Prostate gland (tissue), 2 donors: ENCODE results near the gene TOM1. TPM values are rescaled to one million over a fixed set of nuclear protein-coding genes. Genes with fewer than 3 reads are reported as not detected.

Experiments used
- DNase-seq: peaks from one replicate; pipeline ENCODE4 v3.0.0-alpha.2; 2019; ENCODE audit warnings: low spot score
- H3K27ac ChIP-seq, 2 donors: fragments of 200-600 bp; sonication (generic); 2 replicates each; pipeline ENCODE4 v1.5.1; 2017 to 2019
- H3K27me3 ChIP-seq: fragments of 200-600 bp; sonication (generic); replicated peaks from 2 replicates; pipeline ENCODE4 v1.5.1; 2019; ENCODE audit not compliant: insufficient read depth
- H3K36me3 ChIP-seq, 2 donors: fragments of 200-600 bp; sonication (generic); 1 replicate in 1 of 2; 2 replicates in 1 of 2; pipeline versions ENCODE4 v1.5.1 to v1.8.1; 2017 to 2019
- H3K4me1 ChIP-seq: fragments of 200-600 bp; sonication (generic); replicated peaks from 2 replicates; pipeline ENCODE4 v1.5.1; 2019
- H3K4me3 ChIP-seq, 2 donors: fragments of 200-600 bp; sonication (generic); 2 replicates each; pipeline ENCODE4 v1.5.1; 2017 to 2019
- H3K9me3 ChIP-seq: fragments of 200-600 bp; sonication (generic); 2 replicates; pipeline ENCODE4 v1.5.1; 2017
- CTCF ChIP-seq, 4 experiments: fragments of 200-600 bp in 2 of 4; fragments of 450-650 bp in 2 of 4; sonication (generic) in 2 of 4; IDR thresholded peaks; 1 replicate in 3 of 4; 2 replicates in 1 of 4; pipeline ENCODE4 v1.5.1; 2016 to 2019; ENCODE audit warnings: antibody characterized with exemption in 4 of 4, mild to moderate bottlenecking in 2 of 4, moderate library complexity in 2 of 4
- POLR2A ChIP-seq: fragments of 450-650 bp; IDR thresholded peaks from one replicate; pipeline ENCODE4 v1.6.1; 2016; ENCODE audit warnings: antibody characterized with exemption, mild to moderate bottlenecking
- POLR2AphosphoS5 ChIP-seq: sonication (generic); formaldehyde crosslinking; IDR thresholded peaks from one replicate; pipeline ENCODE4 v1.6.1; 2017; ENCODE audit warnings: antibody characterized with exemption
- WGBS: methylation state at CpG from one replicate; pipeline ENCODE4 v1.1.5; 2018; 5-methylcytosine and 5-hydroxymethylcytosine counted together
- intact Hi-C: fragments of 100-400 bp; cut with DNase I; formaldehyde crosslinking; loops from one replicate; pipeline ENCODE4 v1.14.2; 2022
- total RNA-seq, 2 donors: library from RNA; depleted of rRNA; stranded (reverse); fragments of >200 nt; gene quantifications; one replicate each; pipeline ENCODE4 v1.1.0, GENCODE V29; 2016

The TOM1 gene
- total RNA-seq, 2 donors from 2014 or later = 65.6 to 68.6 TPM

- Histone ChIP-seq H3K27ac (no peak overlapping the region), H3K4me1 (no peaks in the 10 kb centered on the region), H3K27me3 (no peaks in the 10 kb centered on the region), H3K4me3 (no peak overlapping the region), H3K36me3 (peaks cover 18 to 30% of the 10 kb centered on the region in 2 donors), H3K9me3 (no peaks in the 10 kb centered on the region)
- 81% methylated on average over 15 of the region's 15 CpGs for WGBS
- no peak for TF ChIP-seq POLR2A
- no peak for TF ChIP-seq CTCF (IDR thresholded peaks at IDR 0.05)
- no peak for DNase-seq
- intact Hi-C loops = no loop called here
These were observed 23.2 kb downstream of the TOM1 start for GRCh38 chr22:35322893-35323292.

GRCh38 chr22:35323305-35323704, 23.6 kb downstream of the TOM1 start:
- Histone ChIP-seq H3K27ac (no peak overlapping the region), H3K27me3 (no peaks in the 10 kb centered on the region), H3K4me3 (no peak overlapping the region), H3K36me3 (peaks cover 18 to 31% of the 10 kb centered on the region in 2 donors), H3K4me1 (no peaks in the 10 kb centered on the region), H3K9me3 (no peaks in the 10 kb centered on the region)
- DNase-seq = no peak
- TF ChIP-seq POLR2A (no peak), CTCF (IDR thresholded peaks at IDR 0.05) (no peak), POLR2AphosphoS5 (no peak)
- WGBS = 86% methylated on average over 11 of the region's 11 CpGs
- intact Hi-C loops = no loop called here

- Histone ChIP-seq H3K9me3 (no peaks in the 10 kb centered on the region), H3K4me1 (no peaks in the 10 kb centered on the region), H3K27me3 (no peaks in the 10 kb centered on the region), H3K36me3 (peaks cover 18 to 31% of the 10 kb centered on the region in 2 donors), H3K27ac (no peak overlapping the region), H3K4me3 (no peak overlapping the region)
- TF ChIP-seq POLR2AphosphoS5 (no peak), CTCF (IDR thresholded peaks at IDR 0.05) (no peak), POLR2A (no peak)
- 69% methylated on average over 5 of the region's 5 CpGs for WGBS
- intact Hi-C loops = no loop called here
- no peak for DNase-seq
These were observed 24.4 kb downstream of the TOM1 start for GRCh38 chr22:35324067-35324466.

GRCh38 chr22:35324762-35325161, 25.1 kb downstream of the TOM1 start:
- Histone ChIP-seq H3K27me3 (no peaks in the 10 kb centered on the region), H3K9me3 (no peaks in the 10 kb centered on the region), H3K27ac (no peak overlapping the region), H3K4me3 (no peak overlapping the region), H3K36me3 (peaks cover 18 to 28% of the 10 kb centered on the region in 2 donors), H3K4me1 (no peaks in the 10 kb centered on the region)
- intact Hi-C loops = no loop called here
- no peak for DNase-seq
- TF ChIP-seq CTCF (IDR thresholded peaks at IDR 0.05) = no peak
- TF ChIP-seq POLR2A = no peak
- TF ChIP-seq POLR2AphosphoS5 = no peak
- 88% methylated on average over 4 of the region's 4 CpGs for WGBS

- H3K4me3 ChIP-seq = no peak overlapping the region
- no peak overlapping the region for H3K27ac ChIP-seq
- no peak for DNase-seq
- no peaks in the 10 kb centered on the region for H3K9me3 ChIP-seq
- TF ChIP-seq POLR2A = no peak
- H3K27me3 ChIP-seq = no peaks in the 10 kb centered on the region
- no peaks in the 10 kb centered on the region for H3K4me1 ChIP-seq
- 88% methylated on average over 5 of the region's 5 CpGs for WGBS
- H3K36me3 ChIP-seq = peaks cover 18 to 27% of the 10 kb centered on the region in 2 donors
- intact Hi-C loops = no loop called here
These were observed 25.5 kb downstream of the TOM1 start for GRCh38 chr22:35325209-35325608.
